Breast epithelium (tissue), 4 donors: Measurements from ENCODE around the gene PRRG1. TPM values are rescaled to one million over a fixed set of nuclear protein-coding genes. Genes with fewer than 3 reads are reported as not detected.
A peak's percentile ranks its signal among the peaks of the same experiment; 100 is the strongest.

ENCODE experiments used
- DNase-seq, 2 donors: peaks; one replicate each; pipeline ENCODE4 v3.0.0-alpha.2; 2019; ENCODE audit warnings: low spot score in 2 of 2
- H3K27ac ChIP-seq, 2 donors: fragments of 200-600 bp; sonication (generic) in 1 of 2; one replicate each; pipeline ENCODE4 v1.5.1; 2016 to 2019; ENCODE audit warnings: mild to moderate bottlenecking in 1 of 2
- H3K27me3 ChIP-seq, 2 donors: fragments of 200-600 bp; sonication (generic) in 1 of 2; one replicate each; pipeline versions ENCODE4 v1.5.1 to v1.6.0; 2017 to 2019; ENCODE audit warnings: control low read depth in 1 of 2, mild to moderate bottlenecking in 1 of 2
- H3K36me3 ChIP-seq: fragments of 200-600 bp; one replicate; pipeline ENCODE4 v1.5.1; 2019
- H3K4me1 ChIP-seq, 2 donors: fragments of 200-600 bp; sonication (generic); one replicate each; pipeline ENCODE4 v1.5.1; 2016 to 2019; ENCODE audit warnings: control low read depth in 1 of 2
- H3K4me3 ChIP-seq, 3 donors: fragments of 200-600 bp; sonication (generic); 1 replicate in 2 of 3; 2 replicates in 1 of 3; pipeline ENCODE4 v1.5.1; 2016 to 2019; ENCODE audit warnings: mild to moderate bottlenecking in 3 of 3, moderate library complexity in 2 of 3
- H3K9me3 ChIP-seq, 2 donors: fragments of 200-600 bp; sonication (generic) in 1 of 2; one replicate each; pipeline ENCODE4 v1.5.1; 2016 to 2019; ENCODE audit warnings: control low read depth in 1 of 2
- CTCF ChIP-seq, 3 donors: fragments of 450-650 bp; IDR thresholded peaks; one replicate each; pipeline ENCODE4 v1.5.1; 2016 to 2017; ENCODE audit warnings: antibody characterized with exemption in 3 of 3, mild to moderate bottlenecking in 3 of 3, moderate library complexity in 3 of 3
- POLR2A ChIP-seq: fragments of 450-650 bp; IDR thresholded peaks from one replicate; pipeline ENCODE4 v1.6.1; 2016; ENCODE audit warnings: antibody characterized with exemption, mild to moderate bottlenecking, moderate library complexity
- POLR2AphosphoS5 ChIP-seq, 3 donors: sonication (generic); formaldehyde crosslinking; IDR thresholded peaks; one replicate each; pipeline ENCODE4 v1.6.1; 2017; ENCODE audit warnings: antibody characterized with exemption in 3 of 3
- intact Hi-C: fragments of 100-400 bp; cut with DNase I; formaldehyde crosslinking; loops from one replicate; pipeline ENCODE4 v1.15.1; 2023; ENCODE audit warnings: low total_unique reads
- total RNA-seq, 3 donors: library from RNA; depleted of rRNA; stranded (reverse); fragments of >200 nt; gene quantifications; one replicate each; pipeline ENCODE4 v1.1.0, GENCODE V29; 2016

Gene PRRG1
- total RNA-seq, 3 donors from 2014 or later, result 12.3 to 15.2 (median 14.7) TPM

GRCh38 chrX:37347420-37347819, 1.7 kb upstream of the PRRG1 start:
- TF ChIP-seq POLR2AphosphoS5 (IDR thresholded peaks at IDR 0.05) (no peak), CTCF (IDR thresholded peaks at IDR 0.05) (no peak), POLR2A (no peak)
- peaks cover 0 to 23% of the 10 kb centered on the region in 2 donors for H3K27me3 ChIP-seq
- no peak overlapping the region for H3K4me3 ChIP-seq
- no peaks in the 10 kb centered on the region for H3K4me1 ChIP-seq
- no peak overlapping the region for H3K27ac ChIP-seq
- intact Hi-C loops, result no loop called here
- no peak for DNase-seq
- H3K9me3 ChIP-seq, result no peaks in the 10 kb centered on the region
- no peaks in the 10 kb centered on the region for H3K36me3 ChIP-seq

- TF ChIP-seq POLR2A (no peak), CTCF (IDR thresholded peaks at IDR 0.05) (no peak), POLR2AphosphoS5 (IDR thresholded peaks at IDR 0.05) (no peak)
- Histone ChIP-seq H3K9me3 (no peaks in the 10 kb centered on the region), H3K27ac (peak overlapping the region; percentile 60 to 89), H3K36me3 (no peaks in the 10 kb centered on the region), H3K4me1 (no peaks in the 10 kb centered on the region), H3K27me3 (peaks cover 0 to 17% of the 10 kb centered on the region in 2 donors), H3K4me3 (peak overlapping the region; percentile 59 to 66 (median 65))
- no peak for DNase-seq
- intact Hi-C loops, result no loop called here
Observed at GRCh38 chrX:37348231-37348970, 763 bp upstream of the PRRG1 start.

- intact Hi-C loops, result no loop called here
- Histone ChIP-seq H3K4me1 (no peaks in the 10 kb centered on the region), H3K4me3 (peak overlapping the region; percentile 59 to 66 (median 65)), H3K36me3 (no peaks in the 10 kb centered on the region), H3K27ac (peak overlapping the region; percentile 60 to 89), H3K9me3 (no peaks in the 10 kb centered on the region), H3K27me3 (peaks cover 0 to 17% of the 10 kb centered on the region in 2 donors)
- TF ChIP-seq POLR2A (no peak), POLR2AphosphoS5 (IDR thresholded peaks at IDR 0.05) (no peak), CTCF (IDR thresholded peaks at IDR 0.05) (no peak)
- DNase-seq, result no peak
Observed at GRCh38 chrX:37348971-37349220, 268 bp upstream of the PRRG1 start.

GRCh38 chrX:37350034-37350365, 836 bp downstream of the PRRG1 start:
- peaks cover 0 to 15% of the 10 kb centered on the region in 2 donors for H3K27me3 ChIP-seq
- intact Hi-C loops, result no loop called here

GRCh38 chrX:37353646-37354045, 4.5 kb downstream of the PRRG1 start:
- intact Hi-C loops, result no loop called here

More at GRCh38 chrX:37350034-37350365, 836 bp downstream of the PRRG1 start:
- no peaks in the 10 kb centered on the region for H3K36me3 ChIP-seq
- TF ChIP-seq CTCF (IDR thresholded peaks at IDR 0.05) (no peak), POLR2AphosphoS5 (IDR thresholded peaks at IDR 0.05) (no peak), POLR2A (no peak)
- DNase-seq, result no peak
- no peaks in the 10 kb centered on the region for H3K4me1 ChIP-seq
- H3K4me3 ChIP-seq, result peak overlapping the region; percentile 59 to 66 (median 65)
- no peaks in the 10 kb centered on the region for H3K9me3 ChIP-seq
- H3K27ac ChIP-seq, result peak overlapping the region; percentile 60 to 89

More at GRCh38 chrX:37353646-37354045, 4.5 kb downstream of the PRRG1 start:
- Histone ChIP-seq H3K4me1 (no peaks in the 10 kb centered on the region), H3K4me3 (no peak overlapping the region), H3K9me3 (no peaks in the 10 kb centered on the region), H3K36me3 (no peaks in the 10 kb centered on the region), H3K27me3 (peaks cover 0 to 8% of the 10 kb centered on the region in 2 donors), H3K27ac (no peak overlapping the region)
- TF ChIP-seq POLR2A (no peak), POLR2AphosphoS5 (IDR thresholded peaks at IDR 0.05) (no peak), CTCF (IDR thresholded peaks at IDR 0.05) (no peak)
- DNase-seq, result no peak
